Nephron (organoid): ENCODE measurements around the gene COL8A2.

ENCODE experiments used
- H3K27ac Mint-ChIP-seq, 3 experiments: 2 replicates each; pipeline ENCODE4 v1.8.0; 2020; ENCODE audit warnings: mixed read lengths in 3 of 3, mild to moderate bottlenecking in 2 of 3, moderate library complexity in 1 of 3
- H3K27me3 Mint-ChIP-seq: 2 replicates; pipeline ENCODE4 v1.8.0; 2021; ENCODE audit warnings: low read depth, mild to moderate bottlenecking, moderate library complexity, mixed read lengths
- H3K36me3 Mint-ChIP-seq: 2 replicates; pipeline ENCODE4 v1.8.0; 2020; ENCODE audit warnings: low read depth, mixed read lengths
- H3K4me1 Mint-ChIP-seq: 2 replicates; pipeline ENCODE4 v1.8.0; 2020; ENCODE audit warnings: mixed read lengths
- H3K4me3 Mint-ChIP-seq, 3 experiments: 2 replicates each; pipeline ENCODE4 v1.8.0; 2020; ENCODE audit warnings: mild to moderate bottlenecking in 3 of 3, mixed read lengths in 3 of 3, moderate library complexity in 2 of 3
- H3K9me3 Mint-ChIP-seq: 2 replicates; pipeline ENCODE4 v1.8.0; 2020; ENCODE audit warnings: mixed read lengths
- TF ChIP-seq, protein P1 (sequence below), 3 experiments: fragments of 200-600 bp; sonication (generic); IDR thresholded peaks; one replicate each; pipeline ENCODE4 v1.5.0; 2021; ENCODE audit warnings: antibody characterized with exemption in 3 of 3; ENCODE audit not compliant: unreplicated experiment in 3 of 3

Gene COL8A2

GRCh38 chr1:36124404-36125128 lies 456 bp downstream of the COL8A2 start:
- Mint-ChIP-seq H3K36me3 (no peaks in the 10 kb centered on the region), H3K27me3 (peaks cover 46% of the 10 kb centered on the region), H3K9me3 (no peaks in the 10 kb centered on the region), H3K27ac (peak overlapping the region in 2 of 3 experiments; percentile 64 to 84), H3K4me1 (peaks cover 50% of the 10 kb centered on the region), H3K4me3 (peak overlapping the region; percentile 74 to 75 (median 74))
- TF ChIP-seq, protein P1, sequence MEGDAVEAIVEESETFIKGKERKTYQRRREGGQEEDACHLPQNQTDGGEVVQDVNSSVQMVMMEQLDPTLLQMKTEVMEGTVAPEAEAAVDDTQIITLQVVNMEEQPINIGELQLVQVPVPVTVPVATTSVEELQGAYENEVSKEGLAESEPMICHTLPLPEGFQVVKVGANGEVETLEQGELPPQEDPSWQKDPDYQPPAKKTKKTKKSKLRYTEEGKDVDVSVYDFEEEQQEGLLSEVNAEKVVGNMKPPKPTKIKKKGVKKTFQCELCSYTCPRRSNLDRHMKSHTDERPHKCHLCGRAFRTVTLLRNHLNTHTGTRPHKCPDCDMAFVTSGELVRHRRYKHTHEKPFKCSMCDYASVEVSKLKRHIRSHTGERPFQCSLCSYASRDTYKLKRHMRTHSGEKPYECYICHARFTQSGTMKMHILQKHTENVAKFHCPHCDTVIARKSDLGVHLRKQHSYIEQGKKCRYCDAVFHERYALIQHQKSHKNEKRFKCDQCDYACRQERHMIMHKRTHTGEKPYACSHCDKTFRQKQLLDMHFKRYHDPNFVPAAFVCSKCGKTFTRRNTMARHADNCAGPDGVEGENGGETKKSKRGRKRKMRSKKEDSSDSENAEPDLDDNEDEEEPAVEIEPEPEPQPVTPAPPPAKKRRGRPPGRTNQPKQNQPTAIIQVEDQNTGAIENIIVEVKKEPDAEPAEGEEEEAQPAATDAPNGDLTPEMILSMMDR (IDR thresholded peaks at IDR 0.05; ENCODE audit: unreplicated experiment in 3 of 3), result no peak

DNA sequence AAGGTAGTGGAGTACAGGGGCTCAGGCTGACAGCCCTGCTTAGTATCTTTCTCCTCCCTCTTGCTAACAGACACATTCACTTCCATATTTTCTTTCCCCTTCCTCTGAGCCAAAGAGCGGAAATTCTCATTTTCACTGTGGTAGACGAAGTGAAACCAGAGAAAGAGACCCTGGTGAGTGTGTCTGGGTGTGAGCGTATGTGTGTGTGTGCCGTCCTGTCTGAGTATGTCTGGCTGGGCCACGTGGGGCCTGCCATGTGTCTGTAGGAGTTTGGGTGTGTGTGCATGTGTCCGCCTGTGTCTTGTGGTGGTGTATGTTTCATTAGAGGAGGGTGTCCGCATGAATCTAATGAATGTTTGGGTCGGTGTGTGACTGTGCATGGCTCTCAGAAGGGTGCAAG lies 1.7 kb downstream of the COL8A2 start:
- Mint-ChIP-seq H3K27me3 (peaks cover 37% of the 10 kb centered on the region), H3K4me1 (peaks cover 58% of the 10 kb centered on the region), H3K27ac (peak overlapping the region; percentile 74 to 89 (median 75)), H3K4me3 (peak overlapping the region; percentile 49 to 65 (median 54)), H3K9me3 (no peaks in the 10 kb centered on the region), H3K36me3 (no peaks in the 10 kb centered on the region)
- TF ChIP-seq, protein P1 (IDR thresholded peaks at IDR 0.05; ENCODE audit: unreplicated experiment in 3 of 3), result no peak

GRCh38 chr1:36122062-36123030 lies 2.7 kb downstream of the COL8A2 start:
- peak overlapping the region in 2 of 3 experiments; percentile 31 to 74 for H3K27ac Mint-ChIP-seq
- peaks cover 55% of the 10 kb centered on the region for H3K4me1 Mint-ChIP-seq
- no peaks in the 10 kb centered on the region for H3K9me3 Mint-ChIP-seq
- H3K27me3 Mint-ChIP-seq, result peaks cover 33% of the 10 kb centered on the region
- H3K4me3 Mint-ChIP-seq, result peak overlapping the region in 2 of 3 experiments; percentile 4 to 8
- H3K36me3 Mint-ChIP-seq, result no peaks in the 10 kb centered on the region
- TF ChIP-seq, protein P1 (IDR thresholded peaks at IDR 0.05; ENCODE audit: unreplicated experiment in 3 of 3), result no peak

DNA sequence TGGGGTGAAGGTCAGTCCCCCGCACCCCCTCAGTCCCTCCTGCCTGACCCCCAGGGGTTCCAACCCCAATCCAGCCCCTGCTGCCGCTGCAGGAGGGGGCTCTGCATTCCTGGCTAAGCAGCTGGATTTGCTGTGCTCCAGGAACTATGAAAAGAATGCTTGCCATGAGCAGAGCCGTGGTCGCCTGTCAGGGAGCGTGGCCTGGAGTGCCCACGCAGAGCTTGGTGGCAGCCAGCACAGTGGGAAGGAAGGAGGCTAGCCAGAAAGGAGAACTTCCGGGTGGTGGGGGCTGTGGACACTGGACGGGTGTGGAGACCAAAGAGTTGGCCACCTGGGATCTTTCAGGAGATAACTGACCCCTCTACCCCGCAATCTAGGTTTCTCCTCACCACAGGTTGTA lies 5.6 kb downstream of the COL8A2 start:
- peaks cover 27% of the 10 kb centered on the region for H3K27me3 Mint-ChIP-seq
- H3K27ac Mint-ChIP-seq, result peak overlapping the region in 1 of 3 experiments; percentile 72
- H3K4me3 Mint-ChIP-seq, result peak overlapping the region in 1 of 3 experiments; percentile 48
- peaks cover 52% of the 10 kb centered on the region for H3K4me1 Mint-ChIP-seq
- no peaks in the 10 kb centered on the region for H3K9me3 Mint-ChIP-seq
- TF ChIP-seq, protein P1 (IDR thresholded peaks at IDR 0.05; ENCODE audit: unreplicated experiment in 3 of 3), result no peak
- H3K36me3 Mint-ChIP-seq, result no peaks in the 10 kb centered on the region

DNA sequence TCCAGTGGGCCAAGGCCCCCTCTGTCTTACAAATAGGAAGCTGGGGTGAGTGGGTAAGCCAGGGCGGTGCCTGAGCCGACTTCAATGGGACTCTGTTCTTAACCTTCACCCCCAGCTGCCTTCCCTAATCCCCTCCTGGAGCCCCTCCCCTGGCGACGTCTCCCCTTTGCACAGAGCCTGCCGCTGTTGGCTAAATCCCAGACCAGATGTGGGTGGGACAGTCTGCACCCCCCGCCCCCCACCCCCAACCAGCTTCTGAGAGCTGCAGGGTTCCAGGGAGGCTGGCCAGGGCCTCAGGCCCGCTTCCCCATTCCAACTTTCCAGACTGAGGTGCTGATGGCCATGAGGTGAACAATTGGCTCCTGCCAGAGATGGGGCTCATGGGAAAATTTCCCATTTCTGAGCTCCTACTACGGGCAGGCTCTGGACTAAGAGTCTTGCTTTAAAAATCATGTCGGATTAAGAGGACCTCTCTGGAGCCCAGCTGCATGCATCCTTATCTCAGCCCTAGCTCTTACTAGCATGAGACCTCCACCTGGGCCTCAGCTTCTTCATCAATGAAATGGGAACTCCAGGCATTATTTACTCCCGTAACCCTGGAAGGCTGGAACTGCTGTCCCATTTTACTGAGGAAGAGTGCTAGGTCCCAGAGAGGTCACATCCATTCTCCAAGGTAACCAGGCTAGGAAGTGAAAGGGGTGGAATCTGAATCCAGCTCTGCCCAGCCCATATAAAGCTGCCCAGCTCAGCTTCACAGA lies 6.4 kb downstream of the COL8A2 start:
- H3K4me3 Mint-ChIP-seq, result no peak overlapping the region

More for the DNA sequence above, 6.4 kb downstream of the COL8A2 start:
- Mint-ChIP-seq H3K4me1 (peaks cover 44% of the 10 kb centered on the region), H3K27ac (no peak overlapping the region), H3K36me3 (no peaks in the 10 kb centered on the region), H3K27me3 (peaks cover 20% of the 10 kb centered on the region), H3K9me3 (no peaks in the 10 kb centered on the region)
- TF ChIP-seq, protein P1 (IDR thresholded peaks at IDR 0.05; ENCODE audit: unreplicated experiment in 3 of 3), result no peak
